ENCODE measurements around the gene SLC12A8.

Gene SLC12A8

DNA sequence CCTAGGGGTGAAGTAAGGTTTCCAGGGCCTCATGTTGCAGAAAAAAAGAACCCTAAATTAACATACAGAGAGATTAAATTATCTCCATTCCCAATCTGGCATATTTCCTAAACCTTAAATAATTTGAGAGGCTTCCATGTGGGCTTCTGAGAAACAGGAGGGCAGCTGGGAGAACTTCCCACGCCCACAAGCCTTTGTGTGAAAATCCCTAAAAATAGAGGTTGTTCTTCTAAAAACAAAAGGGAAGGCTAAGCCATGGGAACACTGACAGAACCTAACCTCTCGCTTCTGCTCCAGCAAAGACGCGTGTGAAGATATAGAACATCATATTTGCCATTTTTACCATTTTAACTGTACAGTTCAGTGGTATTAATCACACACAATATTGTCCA lies 812 bp upstream of the SLC12A8 start:
- ChIA-PET CTCF (interaction anchor here (2.9 kb wide), 1 partner anchor 12 kb away, joined by 10 read pairs; no protein-coding TSS in a partner anchor), POLR2A (no interaction called here)

GRCh38 chr3:125212091-125212508 lies 448 bp downstream of the SLC12A8 start:
- DNase-seq (ENCODE audit: extremely low spot score) = no peak
- ChIA-PET CTCF (interaction anchor here (1.2 to 2.9 kb wide), 2 partner anchors 10 to 20 kb away, joined by 3 to 10 read pairs; no protein-coding TSS in a partner anchor), POLR2A (interaction anchor here (1.2 kb wide), 1 partner anchor 20 kb away, joined by 4 read pairs; no protein-coding TSS in a partner anchor)
- no peak for TF ChIP-seq CTCF (IDR thresholded peaks at IDR 0.05; ENCODE audit: control extremely low read depth, extremely low read depth, low read depth, missing control alignments)

More for the DNA sequence above, 812 bp upstream of the SLC12A8 start:
- no peak for TF ChIP-seq CTCF (IDR thresholded peaks at IDR 0.05; ENCODE audit: control extremely low read depth, extremely low read depth, low read depth, missing control alignments)
- DNase-seq (ENCODE audit: extremely low spot score) = no peak

GRCh38 chr3:125211523-125212090 lies 941 bp downstream of the SLC12A8 start:
- POLR2A ChIA-PET = interaction anchor here (1.2 kb wide), 1 partner anchor 21 kb away, joined by 4 read pairs; no protein-coding TSS in a partner anchor
- DNase-seq (ENCODE audit: extremely low spot score) = no peak
- CTCF ChIA-PET = interaction anchor here (1.0 to 2.9 kb wide), 2 partner anchors 10 to 20 kb away, joined by 3 to 10 read pairs; no protein-coding TSS in a partner anchor
- TF ChIP-seq CTCF (IDR thresholded peaks at IDR 0.05; ENCODE audit: control extremely low read depth, extremely low read depth, low read depth, missing control alignments) = no peak

DNA sequence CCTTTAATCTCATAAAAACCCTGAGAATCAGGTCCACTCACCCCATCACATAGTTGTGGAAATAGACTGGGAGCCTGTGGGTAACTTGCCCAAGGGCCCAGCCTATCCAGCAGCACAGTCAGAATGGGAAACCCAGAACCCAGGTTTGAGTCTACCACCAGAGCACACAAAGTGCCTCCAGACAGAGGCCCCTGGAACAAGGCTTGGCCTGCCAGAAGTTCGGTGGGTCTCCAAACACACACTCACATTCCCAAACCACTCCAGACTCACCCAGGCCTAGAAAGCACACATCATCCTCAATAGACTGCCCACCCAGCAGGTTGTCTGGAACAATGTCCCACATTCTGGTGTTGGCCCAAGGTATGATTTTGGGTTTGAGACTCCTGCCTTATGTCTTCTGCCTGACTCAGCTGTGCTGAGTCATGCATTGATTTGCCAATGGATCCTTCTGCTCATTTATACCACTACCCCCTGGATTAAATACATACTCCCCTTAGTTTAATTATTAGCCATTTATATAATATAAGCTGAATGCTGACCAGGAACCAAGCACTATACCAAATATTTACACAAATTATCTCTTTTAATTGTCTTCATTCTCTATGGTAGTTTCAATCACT lies 4.5 kb downstream of the SLC12A8 start:
- CTCF ChIA-PET = interaction anchor here (1.0 to 1.3 kb wide), 2 partner anchors 16 to 20 kb away, joined by 4 to 5 read pairs; no protein-coding TSS in a partner anchor

GRCh38 chr3:125207507-125207906 lies 5.0 kb downstream of the SLC12A8 start:
- POLR2A ChIA-PET = no interaction called here
- no peak for TF ChIP-seq CTCF (IDR thresholded peaks at IDR 0.05; ENCODE audit: control extremely low read depth, extremely low read depth, low read depth, missing control alignments)
- CTCF ChIA-PET = interaction anchor here (1.1 kb wide), 1 partner anchor 12 kb away, joined by 3 read pairs; no protein-coding TSS in a partner anchor

More for the DNA sequence above, 4.5 kb downstream of the SLC12A8 start:
- no peak for TF ChIP-seq CTCF (IDR thresholded peaks at IDR 0.05; ENCODE audit: control extremely low read depth, extremely low read depth, low read depth, missing control alignments)
- DNase-seq (ENCODE audit: extremely low spot score) = no peak
- POLR2A ChIA-PET = no interaction called here

DNA sequence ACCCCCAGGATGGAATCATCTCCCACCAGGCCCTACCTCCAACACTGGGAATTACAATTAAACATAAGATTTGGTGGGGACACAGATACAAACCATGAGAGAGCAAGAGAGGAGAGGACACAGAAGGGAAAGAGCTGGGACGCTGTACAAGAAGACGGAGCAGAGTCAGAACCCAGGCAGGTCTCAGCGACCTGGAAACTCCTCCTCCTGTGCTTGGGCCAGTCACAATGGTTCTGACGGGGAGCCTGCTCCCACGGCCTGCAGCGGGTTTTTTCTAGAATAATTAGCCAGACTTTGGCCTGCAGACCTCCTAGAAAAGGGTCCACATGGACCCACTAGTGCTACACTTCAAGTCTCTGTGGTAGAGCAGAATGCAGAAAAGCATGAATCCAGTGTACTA lies 5.6 kb downstream of the SLC12A8 start:
- ChIA-PET POLR2A (no interaction called here), CTCF (interaction anchor here (1.1 kb wide), 1 partner anchor 11 kb away, joined by 3 read pairs; no protein-coding TSS in a partner anchor)
- DNase-seq (ENCODE audit: extremely low spot score) = no peak
- no peak for TF ChIP-seq CTCF (IDR thresholded peaks at IDR 0.05; ENCODE audit: control extremely low read depth, extremely low read depth, low read depth, missing control alignments)

More at GRCh38 chr3:125207507-125207906, 5.0 kb downstream of the SLC12A8 start:
- DNase-seq (ENCODE audit: extremely low spot score) = no peak
